H1 (cell line): ENCODE results near the gene NR3C2. TPM values are rescaled to one million over a fixed set of nuclear protein-coding genes. Genes with fewer than 3 reads are reported as not detected.

Experiments
- CEBPB ChIP-seq: IDR thresholded peaks from 2 replicates; pipeline ENCODE4 v1.6.1; 2012; ENCODE audit warnings: low read depth, low read length
- CHD7 ChIP-seq: fragments of 300-600 bp; sonication (generic); IDR thresholded peaks from 2 replicates; pipeline ENCODE4 v1.7.1; 2012; ENCODE audit warnings: low read length, moderate library complexity, mild to moderate bottlenecking, inconsistent platforms; ENCODE audit not compliant: insufficient replicate concordance
- EZH2 ChIP-seq: fragments of 200-600 bp; sonication (generic); IDR thresholded peaks from 2 replicates; pipeline ENCODE4 v1.7.1; 2012; ENCODE audit warnings: low read depth, mild to moderate bottlenecking, moderate library complexity, low read length, inconsistent platforms; ENCODE audit not compliant: severe bottlenecking
- HDAC6 ChIP-seq: IDR thresholded peaks from one replicate; pipeline ENCODE4 v1.7.1; 2012; ENCODE audit warnings: low read depth, mild to moderate bottlenecking, inconsistent platforms, low read length, moderate library complexity
- RAD21 ChIP-seq, 2 experiments: IDR thresholded peaks in 1 of 2; conservative IDR thresholded peaks in 1 of 2; 2 replicates each; pipeline ENCODE4 v1.6.1; 2011; ENCODE audit warnings: low read depth in 2 of 2, low read length in 2 of 2, improper control_type of control experiment in 1 of 2, inconsistent platforms in 1 of 2, mild to moderate bottlenecking in 1 of 2, moderate library complexity in 1 of 2
- RXRA ChIP-seq: IDR thresholded peaks from 2 replicates; pipeline ENCODE4 v1.6.1; 2011; ENCODE audit warnings: low read depth, mild to moderate bottlenecking, low read length, moderate library complexity; ENCODE audit not compliant: insufficient read depth
- SP4 ChIP-seq: IDR thresholded peaks from 2 replicates; pipeline ENCODE4 v1.6.1; 2012; ENCODE audit warnings: low read length, inconsistent platforms
- SRF ChIP-seq: IDR thresholded peaks from 2 replicates; pipeline ENCODE4 v1.6.1; 2011; ENCODE audit warnings: mild to moderate bottlenecking, low read depth, low read length, moderate library complexity
- polyA plus RNA-seq, 7 experiments: library from polyadenylated mRNA; depleted of rRNA in 3 of 7; stranded (reverse) in 5 of 7; unstranded in 2 of 7; fragments of >200 nt in 5 of 7; fragments of 200-250 nt in 2 of 7; gene quantifications; 1 replicate in 5 of 7; 2 replicates in 1 of 7; 4 replicates in 1 of 7; pipeline versions ENCODE4 v1.2.1 to v1.2.3, GENCODE V29; 2011 to 2013; ENCODE audit warnings: missing spikeins in 2 of 7, mixed read lengths in 2 of 7
- total RNA-seq: library from RNA; stranded (reverse); fragmentation: NEBNext Ultra II Directional; extraction: Animal tissue kit (Norgen Biotek cat#: 25700); gene quantifications from 2 replicates; pipeline ENCODE4 v1.2.1, GENCODE V29; 2021

NR3C2 gene
- total and polyA plus RNA-seq, 2 of the 8 experiments (the other 6 are each of a cell fraction or from before 2014, with no cell fraction given) = 0.80 to 3.9 TPM

GRCh38 chr4:148295642-148296041, 146.6 kb downstream of the NR3C2 start (continued):
- no peak for TF ChIP-seq CHD7
- no peak for TF ChIP-seq RAD21 (IDR thresholded peaks at IDR 0.05 in 1 of 2, conservative IDR thresholded peaks at IDR 0.05 in 1 of 2; ENCODE audit: low read depth in 2 of 2, low read length in 2 of 2)
- TF ChIP-seq RXRA = no peak
- TF ChIP-seq SRF = no peak
- no peak for TF ChIP-seq HDAC6
- TF ChIP-seq SP4 = no peak
- no peak for TF ChIP-seq EZH2
- TF ChIP-seq CEBPB = no peak
